A549 treated with DMSO at 1 μM for 4 hours (cell line): Measurements from ENCODE around the gene ARMC9. TPM values are rescaled to one million over a fixed set of nuclear protein-coding genes. Genes with fewer than 3 reads are reported as not detected.

Source experiments
- total RNA-seq: library from RNA; stranded (reverse); fragments of 200-300 nt; extraction: Qiagen RNA extraction; gene quantifications from 5 replicates; pipeline ENCODE4 v1.2.3, GENCODE V29; 2022; ENCODE audit warnings: low read depth

Gene ARMC9
- 14.7 to 21.7 TPM (median 18.8 TPM) in 5 replicates for total RNA-seq

GRCh38 chr2:231198291-231199173 lies at the start of gene ARMC9:
Gene ARMC9, plus strand, starts transcription at chr2:231198631. Its CDS starts 7,608 bp downstream, at chr2:231206239.

GRCh38 chr2:231395188-231396057 lies 197.0 kb downstream of the ARMC9 start, which contains the start of gene B3GNT7:
Gene B3GNT7, plus strand, starts transcription at chr2:231395710. Its CDS starts 94 bp downstream, at chr2:231395804.

Other genes starting within 250 kb of the ARMC9 start
- not detected in 5 replicates for gene SPATA3, start 202.5 kb upstream of the ARMC9 start, total RNA-seq
- gene C2orf72, start 161.1 kb upstream of the ARMC9 start, total RNA-seq, result 4.6 to 8.6 TPM (median 6.5 TPM) in 5 replicates
- 109 to 124 TPM (median 118 TPM) in 5 replicates for gene PSMD1, start 141.8 kb upstream of the ARMC9 start, total RNA-seq
- gene HTR2B, start 73.6 kb upstream of the ARMC9 start, total RNA-seq, result 0.07 to 0.22 TPM (median 0.09 TPM) in 5 replicates
- gene B3GNT7, start 197.1 kb downstream of the ARMC9 start, total RNA-seq, result 1.1 to 2.3 TPM (median 1.6 TPM) in 5 replicates